ENCODE data around the gene FNBP1.
"Not testable (repeated sequence)": the region's sequence is repeated elsewhere in the genome, so short reads cannot be mapped to it uniquely, and the experiment has no call there.

The FNBP1 gene

GRCh38 chr9:129895376-129896268, 147.4 kb downstream of the FNBP1 start:
- H3K36me3 ChIP-seq: peaks cover 0 to 76% (median 9%) of the 10 kb centered on the region in 11 experiments; a peak in 13 of 22 replicates
- no peak overlapping the region for H3K4me3 ChIP-seq
- H3K9me3 ChIP-seq (replicated peaks in 1 of 11): no peaks in the 10 kb centered on the region
- H4K20me1 ChIP-seq: peaks cover 0 to 5% (median 0%) of the 10 kb centered on the region in 11 experiments; a peak in 1 of 22 replicates
- no peak overlapping the region for H3K9ac ChIP-seq
- H3K27ac ChIP-seq: no peak overlapping the region
- H3K27me3 ChIP-seq: no peaks in the 10 kb centered on the region
- 0 out of 22 replicates have a peak overlapping the region, but pooled peaks of 1 of the 11 experiments have one; percentile 67 for H3K4me2 ChIP-seq
- H3K4me1 ChIP-seq: peaks cover 61 to 78% (median 65%) of the 10 kb centered on the region in 10 experiments
- no peak for TF ChIP-seq Cebpa-rat (IDR thresholded peaks at IDR 0.05)

- Histone ChIP-seq H3K36me3 (peaks cover 0 to 66% (median 3%) of the 10 kb centered on the region in 11 experiments; a peak in 11 of 22 replicates), H3K27ac (peak overlapping the region in 3 of 11 experiments; percentile 3 to 45 (median 34); a peak in 3 of 22 replicates), H3K27me3 (no peaks in the 10 kb centered on the region), H3K4me3 (no peak overlapping the region), H3K4me2 (peak overlapping the region; percentile 3 to 97 (median 56); a peak in 20 of 22 replicates), H4K20me1 (no peaks in the 10 kb centered on the region), H3K9ac (peak overlapping the region in 1 of 11 experiments; percentile 18; a peak in 2 of 22 replicates), H3K4me1 (peaks cover 62 to 81% (median 71%) of the 10 kb centered on the region in 10 experiments), H3K9me3 (replicated peaks in 1 of 11) (no peaks in the 10 kb centered on the region)
- TF ChIP-seq Cebpa-rat (IDR thresholded peaks at IDR 0.05): no peak
Observed at GRCh38 chr9:129894120-129894823, 148.7 kb downstream of the FNBP1 start.

GRCh38 chr9:129891569-129891968, 151.4 kb downstream of the FNBP1 start:
- H3K9ac ChIP-seq: peak overlapping the region in 3 of 11 experiments; percentile 73 to 76 (median 76); a peak in 2 of 22 replicates
- peaks cover 72 to 96% (median 84%) of the 10 kb centered on the region in 10 experiments for H3K4me1 ChIP-seq
- H3K9me3 ChIP-seq (replicated peaks in 1 of 11): no peaks in the 10 kb centered on the region
- H3K27ac ChIP-seq: peak overlapping the region in 8 of 11 experiments; percentile 30 to 88 (median 82); a peak in 11 of 22 replicates
- H4K20me1 ChIP-seq: no peaks in the 10 kb centered on the region; a peak in 1 of 22 replicates
- H3K36me3 ChIP-seq: peaks cover 0 to 39% (median 0%) of the 10 kb centered on the region in 11 experiments; a peak in 9 of 22 replicates
- no peak overlapping the region for H3K4me3 ChIP-seq
- H3K27me3 ChIP-seq: no peaks in the 10 kb centered on the region
- TF ChIP-seq Cebpa-rat (IDR thresholded peaks at IDR 0.05): no peak
- H3K4me2 ChIP-seq: peak overlapping the region; percentile 87 to 99 (median 97); a peak in 21 of 22 replicates

- Histone ChIP-seq H3K4me1 (peaks cover 78 to 96% (median 90%) of the 10 kb centered on the region in 10 experiments), H3K36me3 (peaks cover 0 to 31% (median 0%) of the 10 kb centered on the region in 11 experiments; a peak in 8 of 22 replicates), H3K27ac (peak overlapping the region; percentile 41 to 88 (median 81); a peak in 20 of 22 replicates), H3K4me2 (peak overlapping the region; percentile 87 to 99 (median 97)), H3K4me3 (peak overlapping the region in 6 of 10 experiments; percentile 31 to 56 (median 37); a peak in 9 of 20 replicates), H3K9ac (peak overlapping the region in 10 of 11 experiments; percentile 59 to 77 (median 72); a peak in 19 of 22 replicates)
- H3K9me3 ChIP-seq (replicated peaks in 1 of 11); H3K27me3 ChIP-seq; H4K20me1 ChIP-seq: not testable (repeated sequence)
Observed at GRCh38 chr9:129890718-129891299, 152.2 kb downstream of the FNBP1 start.

GRCh38 chr9:129889941-129890717, 152.9 kb downstream of the FNBP1 start:
- peak overlapping the region in 10 of 11 experiments; percentile 59 to 77 (median 74); a peak in 17 of 22 replicates for H3K9ac ChIP-seq

GRCh38 chr9:129889122-129889940, 153.7 kb downstream of the FNBP1 start:
- peak overlapping the region in 10 of 11 experiments; percentile 50 to 88 (median 82); a peak in 20 of 22 replicates for H3K27ac ChIP-seq
- no peaks in the 10 kb centered on the region; a peak in 1 of 22 replicates for H4K20me1 ChIP-seq
- H3K4me1 ChIP-seq: peaks cover 87 to 97% (median 94%) of the 10 kb centered on the region in 10 experiments
- H3K27me3 ChIP-seq: no peaks in the 10 kb centered on the region
- no peaks in the 10 kb centered on the region for H3K9me3 ChIP-seq (replicated peaks in 1 of 11)
- peaks cover 0 to 17% (median 0%) of the 10 kb centered on the region in 11 experiments; a peak in 5 of 22 replicates for H3K36me3 ChIP-seq
- H3K4me2 ChIP-seq: peak overlapping the region; percentile 87 to 99 (median 97)
- H3K4me3 ChIP-seq: peak overlapping the region in 7 of 10 experiments; percentile 8 to 56 (median 45); a peak in 11 of 20 replicates
- no peak for TF ChIP-seq Cebpa-rat (IDR thresholded peaks at IDR 0.05)
- H3K9ac ChIP-seq: peak overlapping the region in 9 of 11 experiments; percentile 56 to 76 (median 74); a peak in 18 of 22 replicates

More at GRCh38 chr9:129889941-129890717, 152.9 kb downstream of the FNBP1 start:
- H3K4me1 ChIP-seq: peaks cover 83 to 97% (median 94%) of the 10 kb centered on the region in 10 experiments
- no peaks in the 10 kb centered on the region for H3K27me3 ChIP-seq
- H4K20me1 ChIP-seq: no peaks in the 10 kb centered on the region; a peak in 1 of 22 replicates
- peak overlapping the region in 10 of 11 experiments; percentile 50 to 88 (median 82); a peak in 18 of 22 replicates for H3K27ac ChIP-seq
- peak overlapping the region; percentile 87 to 99 (median 97) for H3K4me2 ChIP-seq
- H3K9me3 ChIP-seq (replicated peaks in 1 of 11): no peaks in the 10 kb centered on the region
- no peak for TF ChIP-seq Cebpa-rat (IDR thresholded peaks at IDR 0.05)
- H3K36me3 ChIP-seq: peaks cover 0 to 25% (median 0%) of the 10 kb centered on the region in 11 experiments; a peak in 6 of 22 replicates
- peak overlapping the region in 6 of 10 experiments; percentile 8 to 56 (median 42); a peak in 11 of 20 replicates for H3K4me3 ChIP-seq

Measured in BLaER1 treated with 17β-estradiol and CSF1 and Interleukin-3, amounts not matched to agents 10 nM and 100 nM (cell line).